BLaER1 treated with 17β-estradiol and CSF1 and Interleukin-3, amounts not matched to agents 10 nM and 100 nM (cell line): Measurements from ENCODE around the gene SMTNL1.
"Not testable (repeated sequence)": the region's sequence is repeated elsewhere in the genome, so short reads cannot be mapped to it uniquely, and the experiment has no call there.

Experiments
- H3K27ac ChIP-seq, 11 experiments: shearing (Covaris generic); formaldehyde crosslinking; 2 replicates each; pipeline ENCODE4 v1.8.1; 2022
- H3K27me3 ChIP-seq, 11 experiments: shearing (Covaris generic); formaldehyde crosslinking; 2 replicates each; pipeline ENCODE4 v1.8.1; 2022
- H3K36me3 ChIP-seq, 11 experiments: shearing (Covaris generic); formaldehyde crosslinking; 2 replicates each; pipeline ENCODE4 v1.8.1; 2022
- H3K4me1 ChIP-seq, 10 experiments: shearing (Covaris generic); formaldehyde crosslinking; 2 replicates each; pipeline ENCODE4 v1.8.1; 2022
- H3K4me2 ChIP-seq, 11 experiments: shearing (Covaris generic); formaldehyde crosslinking; 2 replicates each; pipeline ENCODE4 v1.8.1; 2022
- H3K4me3 ChIP-seq, 10 experiments: shearing (Covaris generic); formaldehyde crosslinking; 2 replicates each; pipeline ENCODE4 v1.8.1; 2022
- H3K9ac ChIP-seq, 11 experiments: shearing (Covaris generic); formaldehyde crosslinking; 2 replicates each; pipeline ENCODE4 v1.8.1; 2022
- H3K9me3 ChIP-seq, 11 experiments: shearing (Covaris generic); formaldehyde crosslinking; replicated peaks in 1 of 11; 2 replicates each; pipeline ENCODE4 v1.8.1; 2022
- H4K20me1 ChIP-seq, 11 experiments: shearing (Covaris generic); formaldehyde crosslinking; 2 replicates each; pipeline ENCODE4 v1.8.1; 2022
- Cebpa-rat ChIP-seq, 11 experiments: shearing (Covaris generic); IDR thresholded peaks; 2 replicates each; pipeline ENCODE4 v1.8.1; 2022

SMTNL1 gene

DNA sequence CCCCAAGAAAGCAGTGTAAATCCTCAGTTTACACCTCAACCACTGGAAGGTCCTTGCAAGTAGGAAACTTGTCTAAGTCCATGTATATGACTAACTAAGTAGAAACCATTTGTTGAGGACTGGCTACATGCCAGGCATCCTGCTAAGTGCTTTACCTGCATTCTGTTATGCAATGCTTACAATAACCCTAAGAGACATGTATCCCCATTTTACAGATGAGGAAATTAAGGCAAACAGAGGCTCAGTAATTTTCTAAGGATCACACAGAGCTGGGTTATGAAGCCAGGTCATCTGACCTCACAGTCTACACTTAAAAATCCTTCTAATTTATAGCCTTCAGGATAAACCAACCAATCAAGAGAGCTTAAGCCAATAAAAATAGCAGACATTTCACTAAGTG lies 8.4 kb upstream of the SMTNL1 start:
- Histone ChIP-seq H3K36me3 (peaks cover 4 to 44% (median 26%) of the 10 kb centered on the region in 11 experiments; a peak in 20 of 22 replicates), H3K4me1 (peaks cover 22 to 33% (median 24%) of the 10 kb centered on the region in 10 experiments), H4K20me1 (peaks cover 0 to 27% (median 16%) of the 10 kb centered on the region in 11 experiments; a peak in 11 of 22 replicates), H3K9ac (peak overlapping the region; percentile 77 to 92 (median 84); a peak in 17 of 22 replicates), H3K9me3 (peaks cover 0 to 6% (median 0%) of the 10 kb centered on the region in 11 experiments; a peak in 1 of 22 replicates), H3K4me3 (peak overlapping the region in 9 of 10 experiments; percentile 73 to 94 (median 80); a peak in 14 of 20 replicates), H3K27me3 (no peaks in the 10 kb centered on the region), H3K4me2 (peak overlapping the region; percentile 87 to 99 (median 94)), H3K27ac (peak overlapping the region in 1 of 11 experiments; percentile 90; a peak in 2 of 22 replicates)
- TF ChIP-seq Cebpa-rat (IDR thresholded peaks at IDR 0.05): no peak

DNA sequence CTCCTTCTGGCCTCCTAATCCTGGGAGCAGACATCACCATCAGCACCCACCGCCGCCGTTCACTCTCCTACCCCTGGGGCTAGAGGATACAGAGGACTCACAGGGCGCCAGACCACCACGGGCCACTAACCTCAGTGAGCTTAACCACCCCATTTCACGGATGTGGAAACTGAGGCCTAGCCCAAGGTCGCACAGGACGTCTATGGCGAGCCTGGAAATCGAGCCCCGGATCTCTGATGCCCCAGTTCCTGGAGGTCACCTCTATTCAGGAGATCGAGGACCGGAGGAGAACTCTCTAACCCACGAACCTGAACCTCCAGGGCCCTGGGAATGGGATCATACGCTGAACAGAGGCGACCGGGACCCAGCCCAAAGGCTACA lies 7.2 kb upstream of the SMTNL1 start:
- no peak for TF ChIP-seq Cebpa-rat (IDR thresholded peaks at IDR 0.05)
- H3K27me3 ChIP-seq: no peaks in the 10 kb centered on the region
- peaks cover 0 to 27% (median 16%) of the 10 kb centered on the region in 11 experiments; a peak in 11 of 22 replicates for H4K20me1 ChIP-seq
- H3K27ac ChIP-seq: peak overlapping the region; percentile 45 to 90 (median 83); a peak in 21 of 22 replicates
- H3K4me3 ChIP-seq: peak overlapping the region; percentile 73 to 94 (median 80)
- H3K36me3 ChIP-seq: peaks cover 4 to 36% (median 23%) of the 10 kb centered on the region in 11 experiments; a peak in 20 of 22 replicates
- H3K9me3 ChIP-seq: no peaks in the 10 kb centered on the region
- H3K4me1 ChIP-seq: peaks cover 22 to 33% (median 24%) of the 10 kb centered on the region in 10 experiments
- peak overlapping the region; percentile 77 to 92 (median 84) for H3K9ac ChIP-seq
- H3K4me2 ChIP-seq: peak overlapping the region; percentile 87 to 99 (median 94)

DNA sequence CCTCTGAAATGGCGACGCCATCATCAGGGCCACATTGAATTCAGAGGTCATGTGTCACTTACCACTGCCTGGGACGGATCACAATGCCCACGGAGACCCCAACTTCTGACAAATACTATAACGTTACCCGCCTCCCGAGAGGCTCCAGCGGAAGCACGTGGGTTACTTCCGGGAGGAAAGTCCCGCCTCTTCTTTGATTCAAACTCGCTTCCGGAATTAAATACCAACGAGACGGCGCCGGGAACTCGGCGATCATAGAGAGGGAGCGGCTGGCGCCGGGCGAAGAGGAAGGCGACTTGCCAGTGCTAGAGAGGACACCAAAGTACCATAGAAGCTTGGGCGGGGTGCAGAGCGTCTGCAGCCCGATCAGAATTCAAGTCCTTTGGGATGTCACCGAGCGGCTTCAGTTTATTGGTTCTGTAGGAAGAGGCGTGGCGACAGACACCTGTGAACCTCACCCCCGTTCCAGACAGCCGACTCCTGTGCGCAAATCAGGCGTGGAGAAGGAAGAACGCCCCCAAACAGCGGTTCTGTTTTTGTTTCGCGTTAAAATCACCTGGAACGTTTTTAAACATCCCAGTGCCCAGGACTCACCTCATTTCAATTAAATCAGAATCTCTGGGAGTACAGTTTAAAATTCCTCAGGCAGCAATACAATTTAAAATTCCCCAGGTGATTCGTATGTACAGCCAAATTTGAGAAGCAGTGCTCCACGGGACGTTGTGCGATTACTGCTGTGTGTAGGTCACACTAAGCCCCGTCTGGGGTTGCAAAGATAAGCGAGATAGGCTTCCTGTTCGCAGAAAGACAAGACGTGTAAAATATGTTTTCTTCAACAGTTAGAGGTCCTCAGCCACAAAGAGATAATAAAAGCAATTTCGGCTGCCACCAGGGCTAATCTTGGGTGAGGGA lies 6.5 kb upstream of the SMTNL1 start, which contains the start of gene TIMM10:
Gene TIMM10, minus strand, starts transcription at position 159 of the 912 bp plus-strand sequence. CDS start 565 bp downstream, outside the sequence.
- Histone ChIP-seq H3K4me2 (peak within 1 kb of the TSS; percentile 87 to 99 (median 94)), H3K27me3 (no peaks in the 10 kb centered on the region), H3K4me3 (peak within 1 kb of the TSS; percentile 73 to 94 (median 80)), H3K27ac (peak within 1 kb of the TSS; percentile 45 to 90 (median 83); a peak in 21 of 22 replicates), H3K4me1 (peaks cover 22 to 33% (median 24%) of the 10 kb centered on the region in 10 experiments), H3K9me3 (no peaks in the 10 kb centered on the region), H3K9ac (peak within 1 kb of the TSS; percentile 77 to 92 (median 84)), H3K36me3 (peaks cover 4 to 29% (median 19%) of the 10 kb centered on the region in 11 experiments; a peak in 18 of 22 replicates), H4K20me1 (peaks cover 0 to 27% (median 16%) of the 10 kb centered on the region in 11 experiments; a peak in 11 of 22 replicates)
- TF ChIP-seq Cebpa-rat (IDR thresholded peaks at IDR 0.05): no peak

DNA sequence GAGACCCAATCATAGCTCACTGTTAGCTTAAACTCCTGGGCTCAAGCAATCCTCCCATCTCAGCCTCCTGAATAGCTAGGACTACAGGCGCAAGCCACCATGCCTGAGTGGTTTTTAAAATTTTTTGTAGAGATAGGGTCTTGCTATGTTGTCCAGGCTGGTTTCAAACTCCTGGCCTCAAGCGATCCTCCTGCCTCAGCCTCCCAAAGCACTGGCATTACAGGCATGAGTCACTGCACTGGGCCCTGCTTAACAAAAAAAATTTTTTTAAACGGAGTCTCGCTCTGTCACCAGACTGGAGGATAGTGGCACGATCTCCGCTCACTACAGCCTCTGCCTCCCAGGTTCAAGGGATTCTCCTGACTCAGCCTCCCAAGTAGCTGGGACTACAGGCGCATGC lies 2.9 kb upstream of the SMTNL1 start:
- not testable (repeated sequence) for H3K27me3 ChIP-seq, H3K36me3 ChIP-seq, H3K4me2 ChIP-seq, H3K9me3 ChIP-seq, H4K20me1 ChIP-seq, H3K9ac ChIP-seq, H3K4me3 ChIP-seq, H3K27ac ChIP-seq
- peaks cover 12 to 20% (median 15%) of the 10 kb centered on the region in 10 experiments for H3K4me1 ChIP-seq

DNA sequence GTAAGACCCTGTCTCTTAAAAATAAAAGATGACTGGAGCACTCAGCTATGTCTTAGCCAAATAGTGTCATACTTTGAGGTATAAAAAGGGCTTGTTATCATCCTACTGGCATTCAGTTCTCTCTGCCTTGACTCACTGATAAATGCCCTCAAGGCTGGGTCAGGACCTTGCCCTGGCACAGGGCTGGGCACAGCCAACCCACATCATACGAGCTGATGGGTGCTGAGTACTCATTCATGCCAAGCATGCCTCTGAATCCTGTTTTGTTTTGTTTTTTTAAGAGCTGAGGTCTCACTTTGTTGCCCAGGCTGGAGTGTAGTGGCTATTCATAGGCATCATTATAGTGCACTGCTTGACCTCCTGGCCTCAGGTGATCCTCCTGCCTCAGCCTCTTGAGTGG lies 1.9 kb downstream of the SMTNL1 start:
- no peak overlapping the region for H3K9ac ChIP-seq
- H3K27me3 ChIP-seq: no peaks in the 10 kb centered on the region
- no peak overlapping the region for H3K4me2 ChIP-seq
- H3K9me3 ChIP-seq: no peaks in the 10 kb centered on the region
- TF ChIP-seq Cebpa-rat (IDR thresholded peaks at IDR 0.05): no peak
- H4K20me1 ChIP-seq: no peaks in the 10 kb centered on the region
- H3K27ac ChIP-seq: no peak overlapping the region
- peaks cover 0 to 5% (median 0%) of the 10 kb centered on the region in 10 experiments; a peak in 3 of 20 replicates for H3K4me1 ChIP-seq
- no peak overlapping the region for H3K4me3 ChIP-seq
- H3K36me3 ChIP-seq: no peaks in the 10 kb centered on the region

DNA sequence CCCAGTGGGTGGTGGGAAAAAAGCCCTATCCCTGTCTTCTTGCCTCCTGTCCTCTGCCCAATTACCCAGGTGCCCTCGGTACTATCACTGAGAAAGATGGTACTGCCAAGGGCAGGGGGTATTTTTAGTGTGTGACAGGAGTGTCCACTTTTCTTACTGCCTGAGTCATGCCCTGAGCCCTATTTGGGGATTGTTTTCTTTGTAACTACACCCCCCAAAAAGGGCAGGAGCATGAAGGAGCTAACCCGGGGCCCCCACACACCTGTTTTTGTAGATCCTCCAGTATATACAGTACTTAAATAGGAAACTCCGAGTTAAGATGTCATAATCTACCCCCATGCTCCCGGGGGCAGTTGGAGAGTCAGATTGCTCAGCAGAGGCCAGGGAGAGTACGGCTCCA lies 3.8 kb downstream of the SMTNL1 start:
- no peak for TF ChIP-seq Cebpa-rat (IDR thresholded peaks at IDR 0.05)
- no peak overlapping the region for H3K4me2 ChIP-seq

DNA sequence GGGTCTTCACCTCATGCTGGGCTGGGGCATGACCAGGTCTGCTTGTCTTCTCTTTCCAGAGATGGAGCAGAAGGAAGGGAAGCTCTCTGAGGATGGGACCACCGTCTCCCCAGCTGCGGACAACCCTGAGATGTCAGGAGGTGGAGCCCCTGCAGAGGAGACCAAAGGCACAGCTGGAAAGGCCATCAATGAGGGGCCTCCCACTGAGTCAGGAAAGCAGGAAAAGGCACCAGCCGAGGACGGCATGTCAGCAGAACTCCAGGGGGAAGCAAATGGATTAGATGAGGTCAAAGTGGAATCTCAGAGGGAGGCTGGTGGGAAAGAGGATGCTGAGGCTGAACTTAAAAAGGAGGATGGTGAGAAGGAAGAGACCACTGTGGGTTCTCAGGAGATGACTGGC lies 5.2 kb downstream of the SMTNL1 start:
- peaks cover 0 to 6% (median 0%) of the 10 kb centered on the region in 11 experiments; a peak in 2 of 22 replicates for H3K36me3 ChIP-seq
- no peak overlapping the region for H3K9ac ChIP-seq
- H3K27me3 ChIP-seq: no peaks in the 10 kb centered on the region
- peaks cover 7 to 13% (median 9%) of the 10 kb centered on the region in 10 experiments for H3K4me1 ChIP-seq
- H3K9me3 ChIP-seq: no peaks in the 10 kb centered on the region
- no peak overlapping the region for H3K27ac ChIP-seq
- H4K20me1 ChIP-seq: no peaks in the 10 kb centered on the region
- no peak for TF ChIP-seq Cebpa-rat (IDR thresholded peaks at IDR 0.05)
- H3K4me2 ChIP-seq: no peak overlapping the region
- no peak overlapping the region for H3K4me3 ChIP-seq

More for the DNA sequence above, 3.8 kb downstream of the SMTNL1 start:
- Histone ChIP-seq H3K4me1 (peaks cover 0 to 5% (median 0%) of the 10 kb centered on the region in 10 experiments; a peak in 3 of 20 replicates), H3K4me3 (no peak overlapping the region), H3K9me3 (no peaks in the 10 kb centered on the region), H3K36me3 (no peaks in the 10 kb centered on the region), H3K27ac (no peak overlapping the region), H3K9ac (no peak overlapping the region), H4K20me1 (no peaks in the 10 kb centered on the region), H3K27me3 (no peaks in the 10 kb centered on the region)

DNA sequence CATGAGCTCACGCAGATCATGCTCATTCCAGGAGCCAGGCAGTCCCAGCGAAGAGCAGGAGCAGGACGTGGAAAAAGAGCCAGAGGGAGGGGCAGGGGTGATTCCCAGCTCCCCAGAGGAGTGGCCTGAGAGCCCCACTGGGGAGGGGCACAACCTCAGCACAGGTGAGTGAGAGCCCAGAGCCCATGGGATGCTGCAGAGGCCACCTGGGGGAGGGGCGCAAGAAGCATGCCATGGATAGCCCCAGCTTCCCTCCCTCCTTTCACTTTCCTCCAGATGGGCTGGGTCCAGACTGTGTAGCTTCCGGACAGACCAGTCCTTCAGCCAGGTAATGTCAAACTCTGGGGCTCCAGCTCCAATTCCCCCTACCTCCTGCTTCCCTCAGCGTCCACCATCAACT lies 6.2 kb downstream of the SMTNL1 start:
- Histone ChIP-seq H3K36me3 (peaks cover 0 to 6% (median 0%) of the 10 kb centered on the region in 11 experiments; a peak in 3 of 22 replicates), H3K27me3 (no peaks in the 10 kb centered on the region), H3K9me3 (no peaks in the 10 kb centered on the region), H4K20me1 (0 out of 22 replicates have a peak, but pooled peaks cover 0 to under 1% (median 0%) of the 10 kb centered on the region in 11 experiments), H3K4me1 (peaks cover 14 to 17% (median 16%) of the 10 kb centered on the region in 10 experiments), H3K4me2 (no peak overlapping the region), H3K9ac (no peak overlapping the region), H3K4me3 (no peak overlapping the region), H3K27ac (no peak overlapping the region)
- no peak for TF ChIP-seq Cebpa-rat (IDR thresholded peaks at IDR 0.05)

DNA sequence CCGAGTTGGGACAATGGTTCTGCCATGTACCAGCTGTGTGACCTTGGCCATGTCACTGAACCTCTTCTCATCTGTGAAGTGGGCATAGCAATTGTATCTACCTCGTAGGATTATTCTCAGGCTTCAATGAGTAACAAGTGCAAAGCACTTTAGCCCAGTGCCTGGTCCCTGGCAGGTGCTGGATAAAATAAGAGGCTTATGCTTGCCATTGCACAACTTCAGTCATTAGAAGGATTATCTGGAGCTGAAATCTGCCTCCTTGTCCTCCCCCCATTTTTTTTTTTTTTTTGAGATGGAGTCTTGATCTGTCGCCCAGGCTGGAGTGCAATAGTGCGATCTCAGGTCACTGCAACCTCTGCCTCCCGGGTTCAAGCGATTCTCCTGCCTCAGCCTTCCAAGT lies 7.2 kb downstream of the SMTNL1 start:
- Histone ChIP-seq H3K4me2 (no peak overlapping the region), H3K27ac (no peak overlapping the region), H3K4me1 (peaks cover 14 to 17% (median 16%) of the 10 kb centered on the region in 10 experiments), H3K4me3 (no peak overlapping the region), H3K9ac (no peak overlapping the region), H4K20me1 (0 out of 22 replicates have a peak, but pooled peaks cover 0 to 4% (median 0%) of the 10 kb centered on the region in 11 experiments), H3K9me3 (no peaks in the 10 kb centered on the region), H3K36me3 (peaks cover 4 to 15% (median 7%) of the 10 kb centered on the region in 11 experiments; a peak in 21 of 22 replicates), H3K27me3 (no peaks in the 10 kb centered on the region)
- no peak for TF ChIP-seq Cebpa-rat (IDR thresholded peaks at IDR 0.05)
